CD14-positive monocyte (primary cell): ENCODE results near the gene IL13. TPM values are rescaled to one million over a fixed set of nuclear protein-coding genes. Genes with fewer than 3 reads are reported as not detected.

Experiments used
- DNase-seq, 3 donors: peaks; one replicate each; pipeline ENCODE4 v3.0.0-alpha.2; 2011 to 2022
- H2AFZ ChIP-seq: 2 replicates; pipeline ENCODE4 v1.6.0; 2012; ENCODE audit warnings: mild to moderate bottlenecking, low read depth, low read length, inconsistent platforms; ENCODE audit not compliant: insufficient read depth, poor library complexity, severe bottlenecking
- H3K27ac ChIP-seq, 2 donors: 1 replicate in 1 of 2; 2 replicates in 1 of 2; pipeline ENCODE4 v1.5.1; 2012 to 2013; ENCODE audit warnings: low read length in 2 of 2, control low read depth in 1 of 2, inconsistent platforms in 1 of 2, low read depth in 1 of 2, mild to moderate bottlenecking in 1 of 2
- H3K27me3 ChIP-seq, 2 donors: one replicate each; pipeline versions ENCODE4 v1.6.0 to v1.6.1; 2011 to 2013; ENCODE audit warnings: low read length in 2 of 2; ENCODE audit not compliant: control insufficient read depth in 2 of 2, insufficient read depth in 2 of 2
- H3K36me3 ChIP-seq, 2 donors: replicated peaks in 1 of 2; 1 replicate in 1 of 2; 2 replicates in 1 of 2; pipeline versions ENCODE4 v1.5.1 to v1.6.1; 2012 to 2013; ENCODE audit warnings: low read length in 2 of 2, control low read depth in 1 of 2, inconsistent platforms in 1 of 2, mild to moderate bottlenecking in 1 of 2; ENCODE audit not compliant: insufficient read depth in 2 of 2, control insufficient read depth in 1 of 2
- H3K4me1 ChIP-seq, 2 donors: 1 replicate in 1 of 2; 2 replicates in 1 of 2; pipeline versions ENCODE4 v1.5.1 to v1.6.1; 2012 to 2013; ENCODE audit warnings: low read length in 2 of 2, control low read depth in 1 of 2, inconsistent platforms in 1 of 2, mild to moderate bottlenecking in 1 of 2, moderate library complexity in 1 of 2; ENCODE audit not compliant: insufficient read depth in 2 of 2, control insufficient read depth in 1 of 2
- H3K4me2 ChIP-seq: replicated peaks from 2 replicates; pipeline ENCODE3; 2012; ENCODE audit warnings: low read length, moderate library complexity, mild to moderate bottlenecking; ENCODE audit not compliant: poor library complexity, severe bottlenecking; ENCODE audit errors: extremely low read depth
- H3K4me3 ChIP-seq, 3 experiments: fragments of 200-600 bp in 1 of 3; sonication (generic) in 1 of 3; replicated peaks in 1 of 3; 1 replicate in 2 of 3; 2 replicates in 1 of 3; pipeline ENCODE4 v1.5.1; 2011 to 2013; ENCODE audit warnings: low read length in 3 of 3, mild to moderate bottlenecking in 3 of 3, control low read depth in 2 of 3, low read depth in 2 of 3, inconsistent platforms in 1 of 3, moderate library complexity in 1 of 3
- H3K79me2 ChIP-seq: 2 replicates; pipeline ENCODE4 v1.6.0; 2012; ENCODE audit warnings: mild to moderate bottlenecking, control low read depth, inconsistent platforms, low read length, moderate library complexity; ENCODE audit not compliant: insufficient read depth
- H3K9ac ChIP-seq: 2 replicates; pipeline ENCODE4 v1.6.0; 2017; ENCODE audit warnings: low read length, mild to moderate bottlenecking; ENCODE audit not compliant: insufficient read depth, poor library complexity, severe bottlenecking
- H3K9me3 ChIP-seq, 2 donors: replicated peaks in 1 of 2; 1 replicate in 1 of 2; 2 replicates in 1 of 2; pipeline versions ENCODE4 v1.5.1 to v1.6.1; 2012 to 2013; ENCODE audit warnings: low read length in 2 of 2, control low read depth in 1 of 2; ENCODE audit not compliant: control insufficient read depth in 1 of 2, insufficient read depth in 1 of 2
- H4K20me1 ChIP-seq: 2 replicates; pipeline ENCODE4 v1.6.0; 2012; ENCODE audit warnings: mild to moderate bottlenecking, low read length, control low read depth, moderate library complexity; ENCODE audit not compliant: insufficient read depth
- H3K27ac Mint-ChIP-seq, 7 donors: one replicate each; pipeline ENCODE4 v1.8.0; 2020; ENCODE audit warnings: mild to moderate bottlenecking in 7 of 7, mixed read lengths in 7 of 7, moderate library complexity in 6 of 7, inconsistent platforms in 2 of 7
- H3K27me3 Mint-ChIP-seq, 3 donors: one replicate each; pipeline ENCODE4 v1.8.0; 2021 to 2022; ENCODE audit warnings: low read depth in 3 of 3, mild to moderate bottlenecking in 3 of 3, mixed read lengths in 3 of 3, moderate library complexity in 3 of 3, inconsistent platforms in 1 of 3
- H3K36me3 Mint-ChIP-seq, 2 donors: one replicate each; pipeline ENCODE4 v1.8.0; 2020; ENCODE audit warnings: mixed read lengths in 2 of 2, inconsistent platforms in 1 of 2, mild to moderate bottlenecking in 1 of 2
- H3K4me1 Mint-ChIP-seq: one replicate; pipeline ENCODE4 v1.8.0; 2020; ENCODE audit warnings: mild to moderate bottlenecking, mixed read lengths
- H3K4me3 Mint-ChIP-seq, 2 donors: one replicate each; pipeline ENCODE4 v1.8.0; 2020; ENCODE audit warnings: mild to moderate bottlenecking in 2 of 2, mixed read lengths in 2 of 2, moderate library complexity in 1 of 2
- H3K9me3 Mint-ChIP-seq, 7 donors: one replicate each; pipeline ENCODE4 v1.8.0; 2020 to 2022; ENCODE audit warnings: mixed read lengths in 7 of 7, mild to moderate bottlenecking in 6 of 7, moderate library complexity in 6 of 7, inconsistent platforms in 2 of 7
- WGBS: methylation state at CpG from one replicate; pipeline ENCODE4 v1.1.5; 2013; ENCODE audit warnings: missing lambda C conversion rate; ENCODE audit not compliant: insufficient coverage; 5-methylcytosine and 5-hydroxymethylcytosine counted together
- intact Hi-C, 2 donors: fragments of 100-400 bp; cut with micrococcal nuclease; formaldehyde crosslinking; loops; one replicate each; pipeline versions ENCODE4 v1.15.0 to v1.15.1; 2023
- polyA plus RNA-seq, 3 donors: library from polyadenylated mRNA; depleted of rRNA in 1 of 3; unstranded in 2 of 3; stranded (reverse) in 1 of 3; fragments of 300-500 nt in 2 of 3; fragments of >200 nt in 1 of 3; fragmentation: Illumina TruSeq in 2 of 3; gene quantifications; 1 replicate in 2 of 3; 2 replicates in 1 of 3; pipeline ENCODE4 v1.2.3, GENCODE V29; 2012 to 2021
- TF ChIP-seq, protein P1 (sequence below): fragments of 200-600 bp; IDR thresholded peaks from one replicate; pipeline ENCODE4 v1.8.0; 2022; ENCODE audit warnings: antibody characterized with exemption, mild to moderate bottlenecking

The IL13 gene
- polyA plus RNA-seq, 3 donors = not detected

DNA sequence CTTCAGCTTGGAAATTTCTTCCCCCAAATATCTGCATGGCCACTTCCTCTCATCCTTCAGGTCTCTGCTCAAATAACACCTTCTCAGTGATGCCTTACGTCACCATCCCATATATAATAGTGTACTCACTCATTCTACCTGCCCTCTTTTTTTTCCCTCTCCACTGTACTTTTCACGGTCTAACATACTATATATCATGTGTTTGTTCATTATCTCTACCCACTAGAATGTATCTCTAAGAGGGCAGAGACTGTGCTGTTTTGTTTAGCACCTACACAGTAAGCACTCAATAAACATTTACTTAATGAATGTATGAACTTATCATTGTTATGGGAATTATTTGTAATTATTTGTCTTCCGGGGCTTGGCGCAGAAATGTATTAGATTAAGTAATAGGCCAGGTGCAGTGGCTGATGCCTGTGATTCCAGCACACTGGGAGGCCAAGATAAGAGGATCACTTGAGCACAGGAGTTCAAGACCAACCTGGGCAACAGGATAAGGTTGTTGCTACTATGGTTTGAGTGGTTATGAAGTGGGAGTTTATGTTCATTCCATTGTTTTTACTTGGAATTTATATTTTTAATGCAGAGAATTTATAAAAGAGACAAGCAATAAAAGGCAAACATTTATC, 6.0 kb upstream of the IL13 start:
- Histone ChIP-seq H3K36me3 (no peaks in the 10 kb centered on the region), H3K27me3 (peaks cover 28 to 44% of the 10 kb centered on the region in 2 donors), H3K4me3 (no peak overlapping the region), H2AFZ (no peak overlapping the region), H3K79me2 (no peaks in the 10 kb centered on the region), H3K4me1 (peaks cover 7 to 12% of the 10 kb centered on the region in 2 donors), H3K9ac (no peak overlapping the region), H4K20me1 (no peaks in the 10 kb centered on the region), H3K27ac (no peak overlapping the region), H3K4me2 (no peak overlapping the region), H3K9me3 (peaks cover 2 to 15% of the 10 kb centered on the region in 2 donors)
- DNase-seq = no peak
- Mint-ChIP-seq H3K4me3 (peak overlapping the region in 1 of 2 donors; percentile 39), H3K4me1 (peaks cover 10% of the 10 kb centered on the region), H3K27ac (no peak overlapping the region), H3K36me3 (peaks cover 2 to 4% of the 10 kb centered on the region in 2 donors), H3K9me3 (peaks cover 3 to 23% (median 17%) of the 10 kb centered on the region in 7 donors), H3K27me3 (peaks cover 43 to 53% (median 43%) of the 10 kb centered on the region in 3 donors)
- intact Hi-C loops = no loop called here
- TF ChIP-seq, protein P1, sequence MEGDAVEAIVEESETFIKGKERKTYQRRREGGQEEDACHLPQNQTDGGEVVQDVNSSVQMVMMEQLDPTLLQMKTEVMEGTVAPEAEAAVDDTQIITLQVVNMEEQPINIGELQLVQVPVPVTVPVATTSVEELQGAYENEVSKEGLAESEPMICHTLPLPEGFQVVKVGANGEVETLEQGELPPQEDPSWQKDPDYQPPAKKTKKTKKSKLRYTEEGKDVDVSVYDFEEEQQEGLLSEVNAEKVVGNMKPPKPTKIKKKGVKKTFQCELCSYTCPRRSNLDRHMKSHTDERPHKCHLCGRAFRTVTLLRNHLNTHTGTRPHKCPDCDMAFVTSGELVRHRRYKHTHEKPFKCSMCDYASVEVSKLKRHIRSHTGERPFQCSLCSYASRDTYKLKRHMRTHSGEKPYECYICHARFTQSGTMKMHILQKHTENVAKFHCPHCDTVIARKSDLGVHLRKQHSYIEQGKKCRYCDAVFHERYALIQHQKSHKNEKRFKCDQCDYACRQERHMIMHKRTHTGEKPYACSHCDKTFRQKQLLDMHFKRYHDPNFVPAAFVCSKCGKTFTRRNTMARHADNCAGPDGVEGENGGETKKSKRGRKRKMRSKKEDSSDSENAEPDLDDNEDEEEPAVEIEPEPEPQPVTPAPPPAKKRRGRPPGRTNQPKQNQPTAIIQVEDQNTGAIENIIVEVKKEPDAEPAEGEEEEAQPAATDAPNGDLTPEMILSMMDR = no peak
- 92% methylated on average over 2 of the region's 4 CpGs for WGBS

DNA sequence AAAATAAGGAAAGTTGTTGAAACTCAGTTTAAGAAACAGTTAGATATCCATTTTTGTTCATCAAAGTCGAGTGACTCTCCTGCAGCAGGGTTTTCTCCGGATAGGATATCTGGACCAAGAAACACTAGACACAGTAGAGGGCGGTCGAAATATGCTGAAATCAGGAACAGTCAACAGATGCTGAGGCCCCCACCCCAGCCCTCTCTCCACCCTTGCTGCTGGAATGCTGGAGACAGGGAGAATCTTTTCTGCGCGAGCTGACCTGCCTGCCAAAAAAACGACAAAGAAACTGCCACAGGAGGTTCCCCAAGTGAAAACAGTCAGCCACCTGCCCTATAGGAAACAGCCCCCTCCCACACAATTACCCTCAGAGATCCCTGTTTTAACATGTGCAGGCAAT, 4.3 kb upstream of the IL13 start:
- H3K36me3 ChIP-seq = no peaks in the 10 kb centered on the region
- peaks cover 7 to 12% of the 10 kb centered on the region in 2 donors for H3K4me1 ChIP-seq
- H3K4me3 ChIP-seq = no peak overlapping the region
- Mint-ChIP-seq H3K4me1 (peaks cover 10% of the 10 kb centered on the region), H3K36me3 (peaks cover 2 to 4% of the 10 kb centered on the region in 2 donors), H3K27ac (no peak overlapping the region), H3K27me3 (peaks cover 49 to 59% (median 51%) of the 10 kb centered on the region in 3 donors), H3K9me3 (peaks cover 0 to 11% (median 7%) of the 10 kb centered on the region in 7 donors), H3K4me3 (peak overlapping the region; percentile 25 to 32)
- no peaks in the 10 kb centered on the region for H3K79me2 ChIP-seq
- 45% methylated on average over 3 of the region's 7 CpGs for WGBS
- H2AFZ ChIP-seq = no peak overlapping the region
- peaks cover 0 to 15% of the 10 kb centered on the region in 2 donors for H3K9me3 ChIP-seq
- H3K27ac ChIP-seq = no peak overlapping the region
- no peaks in the 10 kb centered on the region for H4K20me1 ChIP-seq
- no peak overlapping the region for H3K9ac ChIP-seq
- DNase-seq = no peak
- intact Hi-C loops = no loop called here
- peaks cover 28 to 49% of the 10 kb centered on the region in 2 donors for H3K27me3 ChIP-seq
- TF ChIP-seq, protein P1 = no peak
- no peak overlapping the region for H3K4me2 ChIP-seq
